Hepatocyte (in vitro differentiated cells): ENCODE measurements around the gene C14orf93. TPM values are rescaled to one million over a fixed set of nuclear protein-coding genes. Genes with fewer than 3 reads are reported as not detected.

ENCODE experiments used
- DNase-seq: peaks from one replicate; pipeline ENCODE4 v3.0.0-alpha.2; 2016; ENCODE audit warnings: low spot score
- H2AFZ ChIP-seq: fragments of 200-600 bp; sonication (generic); 2 replicates; pipeline ENCODE4 v1.6.0; 2016; ENCODE audit warnings: antibody characterized with exemption, mild to moderate bottlenecking
- H3K27ac ChIP-seq: fragments of 200-600 bp; sonication (generic); 2 replicates; pipeline ENCODE4 v1.5.1; 2016; ENCODE audit warnings: mild to moderate bottlenecking
- H3K27me3 ChIP-seq: fragments of 200-600 bp; sonication (generic); 2 replicates; pipeline ENCODE4 v1.6.1; 2016
- H3K36me3 ChIP-seq: fragments of 200-600 bp; sonication (generic); replicated peaks from 2 replicates; pipeline ENCODE4 v1.5.1; 2016; ENCODE audit warnings: low read depth; ENCODE audit not compliant: insufficient read depth
- H3K4me1 ChIP-seq: fragments of 200-600 bp; sonication (generic); 2 replicates; pipeline ENCODE4 v1.5.1; 2016; ENCODE audit warnings: mild to moderate bottlenecking, moderate library complexity; ENCODE audit not compliant: insufficient read depth
- H3K4me2 ChIP-seq: fragments of 200-600 bp; sonication (generic); 2 replicates; pipeline ENCODE4 v1.6.0; 2016
- H3K4me3 ChIP-seq: fragments of 200-600 bp; sonication (generic); 2 replicates; pipeline ENCODE4 v1.5.1; 2016; ENCODE audit warnings: mild to moderate bottlenecking
- H3K79me2 ChIP-seq: fragments of 200-600 bp; sonication (generic); 2 replicates; pipeline ENCODE4 v1.6.0; 2017; ENCODE audit warnings: mild to moderate bottlenecking
- H3K9me2 ChIP-seq: fragments of 200-600 bp; sonication (generic); replicated peaks from 2 replicates; pipeline ENCODE4 v1.6.0; 2017; ENCODE audit warnings: mild to moderate bottlenecking; ENCODE audit not compliant: insufficient read depth
- H3K9me3 ChIP-seq: fragments of 200-600 bp; sonication (generic); 2 replicates; pipeline ENCODE4 v1.5.1; 2016; ENCODE audit warnings: low read depth, mild to moderate bottlenecking
- H4K20me1 ChIP-seq: fragments of 200-600 bp; sonication (generic); 2 replicates; pipeline ENCODE4 v1.6.0; 2016; ENCODE audit warnings: mild to moderate bottlenecking; ENCODE audit not compliant: insufficient read depth, poor library complexity, severe bottlenecking
- EZH2 ChIP-seq: fragments of 200-600 bp; sonication (generic); IDR thresholded peaks from 2 replicates; pipeline ENCODE4 v1.6.1; 2016; ENCODE audit warnings: antibody characterized with exemption, mild to moderate bottlenecking, borderline replicate concordance
- EZH2phosphoT487 ChIP-seq: fragments of 200-600 bp; sonication (generic); IDR thresholded peaks from one replicate; pipeline ENCODE4 v1.6.1; 2018; ENCODE audit warnings: antibody characterized with exemption, mild to moderate bottlenecking, low read depth, moderate library complexity; ENCODE audit not compliant: unreplicated experiment, severe bottlenecking
- WGBS: methylation state at CpG from one replicate; pipeline ENCODE4 v1.1.6; 2016; ENCODE audit warnings: low lambda C conversion rate; ENCODE audit errors: missing lambda C conversion rate; 5-methylcytosine and 5-hydroxymethylcytosine counted together
- polyA plus RNA-seq: library from polyadenylated mRNA; unstranded; fragments of >200 nt; fragmentation: Nextera tagmentation; extraction: Ambion mirVana; gene quantifications from 2 replicates; pipeline ENCODE4 v1.2.1, GENCODE V29; 2016
- total RNA-seq: library from RNA; depleted of rRNA; stranded (reverse); fragments of >200 nt; gene quantifications from 2 replicates; pipeline ENCODE4 v1.2.3, GENCODE V29; 2014
- TF ChIP-seq, protein P1 (sequence below): fragments of 200-600 bp; sonication (generic); IDR thresholded peaks from 2 replicates; pipeline ENCODE4 v1.5.1; 2016; ENCODE audit warnings: antibody characterized with exemption, mild to moderate bottlenecking; ENCODE audit not compliant: poor library complexity

The C14orf93 gene
- total and polyA plus RNA-seq, 2 experiments from 2014 or later = 6.5 to 8.8 TPM

DNA sequence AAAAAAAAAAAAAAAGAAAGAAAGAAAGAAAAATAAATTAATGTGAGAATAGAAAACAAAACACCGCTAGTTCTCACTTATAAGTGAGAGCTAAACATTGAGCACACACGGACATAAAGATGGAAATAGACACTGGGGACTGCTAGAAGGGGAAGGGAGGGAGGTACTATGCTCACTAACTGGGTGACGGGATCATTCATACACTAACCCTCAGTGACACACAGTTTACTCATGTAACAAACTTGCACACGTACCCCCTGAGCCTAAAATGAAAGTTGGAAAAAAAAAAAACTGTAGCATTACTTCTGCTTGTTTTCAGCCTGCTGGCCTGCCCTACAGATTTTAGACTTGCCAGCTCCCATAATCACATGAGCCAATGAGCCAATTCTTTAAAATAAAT, 70.3 kb downstream of the C14orf93 start:
- Histone ChIP-seq H3K79me2 (no peaks in the 10 kb centered on the region), H3K9me3 (no peaks in the 10 kb centered on the region), H4K20me1 (no peaks in the 10 kb centered on the region), H3K9me2 (no peaks in the 10 kb centered on the region), H3K4me1 (no peaks in the 10 kb centered on the region), H3K4me3 (no peak overlapping the region), H3K27me3 (no peaks in the 10 kb centered on the region), H3K27ac (no peak overlapping the region), H2AFZ (no peak overlapping the region), H3K36me3 (no peaks in the 10 kb centered on the region), H3K4me2 (no peak overlapping the region)
- TF ChIP-seq, protein P1, sequence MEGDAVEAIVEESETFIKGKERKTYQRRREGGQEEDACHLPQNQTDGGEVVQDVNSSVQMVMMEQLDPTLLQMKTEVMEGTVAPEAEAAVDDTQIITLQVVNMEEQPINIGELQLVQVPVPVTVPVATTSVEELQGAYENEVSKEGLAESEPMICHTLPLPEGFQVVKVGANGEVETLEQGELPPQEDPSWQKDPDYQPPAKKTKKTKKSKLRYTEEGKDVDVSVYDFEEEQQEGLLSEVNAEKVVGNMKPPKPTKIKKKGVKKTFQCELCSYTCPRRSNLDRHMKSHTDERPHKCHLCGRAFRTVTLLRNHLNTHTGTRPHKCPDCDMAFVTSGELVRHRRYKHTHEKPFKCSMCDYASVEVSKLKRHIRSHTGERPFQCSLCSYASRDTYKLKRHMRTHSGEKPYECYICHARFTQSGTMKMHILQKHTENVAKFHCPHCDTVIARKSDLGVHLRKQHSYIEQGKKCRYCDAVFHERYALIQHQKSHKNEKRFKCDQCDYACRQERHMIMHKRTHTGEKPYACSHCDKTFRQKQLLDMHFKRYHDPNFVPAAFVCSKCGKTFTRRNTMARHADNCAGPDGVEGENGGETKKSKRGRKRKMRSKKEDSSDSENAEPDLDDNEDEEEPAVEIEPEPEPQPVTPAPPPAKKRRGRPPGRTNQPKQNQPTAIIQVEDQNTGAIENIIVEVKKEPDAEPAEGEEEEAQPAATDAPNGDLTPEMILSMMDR = no peak
- no peak for TF ChIP-seq EZH2
- no peak for TF ChIP-seq EZH2phosphoT487
- 99% methylated on average over 4 of the region's 4 CpGs for WGBS
- DNase-seq = no peak

Other genes starting within 250 kb of the C14orf93 start
- 88.1 and 107 TPM in 2 replicates for gene OXA1L, start 243.5 kb downstream of the C14orf93 start, total RNA-seq
- 59.4 and 64.3 TPM in 2 replicates for gene OXA1L, start 243.5 kb downstream of the C14orf93 start, polyA plus RNA-seq
- gene SLC7A7, start 194.7 kb downstream of the C14orf93 start, total RNA-seq = 337 and 381 TPM in 2 replicates
- gene SLC7A7, start 194.7 kb downstream of the C14orf93 start, polyA plus RNA-seq = 169 and 206 TPM in 2 replicates
- gene MRPL52, start 180.3 kb downstream of the C14orf93 start, total RNA-seq = 50.6 and 164 TPM in 2 replicates
- gene MRPL52, start 180.3 kb downstream of the C14orf93 start, polyA plus RNA-seq = 214 and 227 TPM in 2 replicates
- 122 and 160 TPM in 2 replicates for gene MMP14, start 173.6 kb downstream of the C14orf93 start, total RNA-seq
- 17.1 and 21.4 TPM in 2 replicates for gene MMP14, start 173.6 kb downstream of the C14orf93 start, polyA plus RNA-seq
- 34.4 and 56.2 TPM in 2 replicates for gene LRP10, start 138.4 kb downstream of the C14orf93 start, total RNA-seq
- 92.7 and 117 TPM in 2 replicates for gene LRP10, start 138.4 kb downstream of the C14orf93 start, polyA plus RNA-seq
- 1.5 and 1.9 TPM in 2 replicates for gene REM2, start 126.9 kb downstream of the C14orf93 start, total RNA-seq
- 5.5 and 6.3 TPM in 2 replicates for gene REM2, start 126.9 kb downstream of the C14orf93 start, polyA plus RNA-seq
- gene RBM23, start 91.0 kb downstream of the C14orf93 start, total RNA-seq = 236 and 749 TPM in 2 replicates
- 72.9 and 74.1 TPM in 2 replicates for gene RBM23, start 91.0 kb downstream of the C14orf93 start, polyA plus RNA-seq
- 38.9 and 52.2 TPM in 2 replicates for gene PRMT5, start 80.8 kb downstream of the C14orf93 start, total RNA-seq
- gene PRMT5, start 80.8 kb downstream of the C14orf93 start, polyA plus RNA-seq = 54.1 and 72.3 TPM in 2 replicates
- 34.8 and 46.4 TPM in 2 replicates for gene HAUS4, start 53.1 kb downstream of the C14orf93 start, total RNA-seq
- gene HAUS4, start 53.1 kb downstream of the C14orf93 start, polyA plus RNA-seq = 16.2 and 21.8 TPM in 2 replicates
- 75.1 and 80.8 TPM in 2 replicates for gene AJUBA, start 27.6 kb downstream of the C14orf93 start, total RNA-seq
- gene AJUBA, start 27.6 kb downstream of the C14orf93 start, polyA plus RNA-seq = 36.2 and 43.2 TPM in 2 replicates
- 171 and 190 TPM in 2 replicates for gene PSMB5, start 24.8 kb upstream of the C14orf93 start, total RNA-seq
- 299 and 319 TPM in 2 replicates for gene PSMB5, start 24.8 kb upstream of the C14orf93 start, polyA plus RNA-seq
- gene PSMB11, start 32.1 kb upstream of the C14orf93 start, total RNA-seq = not detected in 2 replicates
- gene PSMB11, start 32.1 kb upstream of the C14orf93 start, polyA plus RNA-seq = not detected in 2 replicates
- 6.7 and 6.9 TPM in 2 replicates for gene CDH24, start 47.4 kb upstream of the C14orf93 start, total RNA-seq
- 18.0 and 19.8 TPM in 2 replicates for gene CDH24, start 47.4 kb upstream of the C14orf93 start, polyA plus RNA-seq
- 97.5 and 108 TPM in 2 replicates for gene ACIN1, start 85.0 kb upstream of the C14orf93 start, total RNA-seq
- 44.3 and 49.2 TPM in 2 replicates for gene ACIN1, start 85.0 kb upstream of the C14orf93 start, polyA plus RNA-seq
- 47.7 and 64.9 TPM in 2 replicates for gene C14orf119, start 85.4 kb upstream of the C14orf93 start, total RNA-seq
- gene C14orf119, start 85.4 kb upstream of the C14orf93 start, polyA plus RNA-seq = 118 and 146 TPM in 2 replicates
- gene CIROP, start 94.8 kb upstream of the C14orf93 start, total RNA-seq = not detected in 2 replicates
- gene CIROP, start 94.8 kb upstream of the C14orf93 start, polyA plus RNA-seq = not detected in 2 replicates
- not detected in 2 replicates for gene CEBPE, start 109.1 kb upstream of the C14orf93 start, total RNA-seq
- not detected in 2 replicates for gene CEBPE, start 109.1 kb upstream of the C14orf93 start, polyA plus RNA-seq
- 39.5 and 54.6 TPM in 2 replicates for gene SLC7A8, start 173.5 kb upstream of the C14orf93 start, total RNA-seq
- 85.0 and 123 TPM in 2 replicates for gene SLC7A8, start 173.5 kb upstream of the C14orf93 start, polyA plus RNA-seq
- 0.17 and 1.2 TPM in 2 replicates for gene RNF212B, start 227.8 kb upstream of the C14orf93 start, total RNA-seq
- gene RNF212B, start 227.8 kb upstream of the C14orf93 start, polyA plus RNA-seq = 1.2 TPM in 1 of 2 replicates, not detected in the other